Stimulated activated CD8-positive, alpha-beta memory T cell treated with anti-CD3 and anti-CD28 coated beads, Interleukin-4, amount 100 ng/mL, for 1 hour (primary cell): Measurements from ENCODE around the gene WDR13.
A peak's percentile ranks its signal among the peaks of the same experiment; 100 is the strongest.

ENCODE experiments used
- DNase-seq, 2 donors: peaks; one replicate each; pipeline ENCODE4 v3.0.0-alpha.2; 2020; ENCODE audit warnings: low read depth in 2 of 2, low spot score in 1 of 2

The WDR13 gene

GRCh38 chrX:48592971-48593370 lies 4.3 kb upstream of the WDR13 start:
- DNase-seq = no peak

DNA sequence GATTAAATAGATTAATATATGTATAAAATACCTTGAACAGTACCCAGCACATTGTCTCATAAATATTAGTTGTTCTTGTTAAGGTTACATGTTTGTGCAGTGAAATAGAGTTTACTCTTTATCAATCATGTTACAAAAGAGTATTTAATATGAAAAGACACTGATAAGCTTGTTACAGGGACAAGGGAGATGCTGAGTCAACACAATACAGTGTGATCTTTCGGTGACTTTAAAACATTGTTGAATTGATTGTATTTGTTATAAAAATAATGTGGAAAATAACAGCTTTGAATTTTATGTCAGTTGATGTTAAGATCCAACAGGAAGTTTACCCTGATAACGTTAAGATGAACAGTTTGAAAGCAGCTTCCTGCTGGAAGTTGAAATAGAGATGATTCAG lies 1.4 kb upstream of the WDR13 start:
- DNase-seq = no peak

- no peak for DNase-seq
These were observed 1.3 kb downstream of the WDR13 start for GRCh38 chrX:48598614-48599013.

DNA sequence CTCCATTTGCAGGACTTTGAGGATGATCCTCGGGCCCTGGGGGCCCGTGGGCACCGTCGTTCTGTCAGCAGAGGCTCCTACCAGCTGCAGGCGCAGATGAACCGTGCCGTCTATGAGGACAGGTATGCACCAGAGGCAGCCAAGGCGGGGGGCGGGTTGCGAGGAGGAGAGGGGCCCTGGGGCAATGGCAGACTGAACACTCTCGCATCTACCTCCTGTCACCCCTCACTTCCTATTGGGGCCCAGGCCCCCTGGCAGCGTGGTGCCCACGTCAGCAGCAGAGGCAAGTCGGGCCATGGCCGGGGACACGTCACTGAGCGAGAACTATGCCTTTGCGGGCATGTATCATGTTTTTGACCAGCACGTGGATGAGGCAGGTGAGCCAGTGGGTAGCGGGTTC lies 2.0 kb downstream of the WDR13 start:
- no peak for DNase-seq

DNA sequence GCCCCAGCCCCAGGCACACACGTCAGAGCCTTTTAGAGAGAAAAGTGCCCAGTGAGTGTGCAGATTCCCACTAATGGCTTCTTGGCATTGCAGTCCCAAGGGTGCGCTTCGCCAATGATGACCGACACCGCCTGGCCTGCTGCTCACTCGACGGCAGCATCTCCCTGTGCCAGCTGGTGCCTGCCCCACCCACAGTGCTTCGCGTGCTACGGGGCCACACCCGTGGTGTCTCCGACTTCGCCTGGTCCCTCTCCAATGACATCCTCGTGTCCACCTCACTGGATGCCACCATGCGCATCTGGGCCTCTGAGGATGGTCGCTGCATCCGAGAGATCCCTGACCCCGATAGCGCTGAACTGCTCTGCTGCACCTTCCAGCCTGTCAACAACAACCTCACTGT lies 2.9 kb downstream of the WDR13 start:
- no peak for DNase-seq

GRCh38 chrX:48601741-48602394 lies 4.6 kb downstream of the WDR13 start:
- DNase-seq = no peak

DNA sequence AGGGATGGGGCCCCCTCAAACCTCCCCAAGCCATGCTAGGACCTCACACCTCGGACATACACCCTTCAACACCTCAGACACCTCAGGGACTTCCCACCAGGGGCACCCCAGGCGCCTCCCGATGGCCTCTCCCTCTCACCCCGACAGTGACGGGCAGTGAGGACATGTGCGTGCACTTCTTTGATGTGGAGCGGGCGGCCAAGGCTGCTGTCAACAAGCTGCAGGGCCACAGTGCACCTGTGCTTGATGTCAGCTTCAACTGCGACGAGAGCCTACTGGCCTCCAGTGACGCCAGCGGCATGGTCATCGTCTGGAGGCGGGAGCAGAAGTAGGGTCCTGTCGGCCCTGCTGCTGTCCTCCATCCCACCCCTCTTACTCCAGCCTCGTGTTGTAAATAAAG lies 7.4 kb downstream of the WDR13 start:
- DNase-seq = no peak

- DNase-seq = no peak
These were observed 8.8 kb downstream of the WDR13 start for GRCh38 chrX:48606091-48606490.

GRCh38 chrX:48611703-48612102 lies 14.4 kb downstream of the WDR13 start:
- no peak for DNase-seq

DNA sequence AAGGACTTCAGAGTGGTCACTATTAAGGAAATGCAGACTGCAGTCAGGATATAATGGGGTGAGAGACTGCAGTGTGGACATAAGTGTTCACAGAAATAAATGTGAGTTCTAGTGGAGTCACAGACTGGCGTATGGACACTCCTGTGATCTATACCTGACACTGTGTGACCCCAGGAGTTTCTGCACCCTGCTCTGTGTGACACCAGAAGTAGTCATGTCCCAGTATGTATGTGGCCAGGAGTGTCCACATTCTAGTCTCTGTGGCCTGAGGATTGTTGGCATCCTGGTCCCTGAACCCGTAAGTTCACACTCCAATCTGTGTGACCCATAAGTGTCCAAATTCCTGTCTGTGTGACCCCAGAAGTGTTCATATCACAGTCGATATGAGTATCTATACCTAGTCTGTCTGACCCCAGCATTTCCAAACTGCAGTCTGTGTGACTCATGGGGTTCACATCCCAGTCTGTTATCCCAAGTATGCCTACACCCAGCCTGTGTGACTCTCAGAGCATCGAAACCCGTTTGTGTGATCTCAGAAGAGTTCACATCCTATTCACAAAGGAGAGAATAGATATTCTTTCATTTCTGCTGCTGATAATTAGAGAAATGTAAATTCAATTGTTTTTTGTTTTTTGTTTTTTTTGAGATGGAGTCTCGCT lies 16.3 kb downstream of the WDR13 start:
- DNase-seq = no peak

- no peak for DNase-seq
These were observed 19.3 kb downstream of the WDR13 start for GRCh38 chrX:48616576-48616975.

DNA sequence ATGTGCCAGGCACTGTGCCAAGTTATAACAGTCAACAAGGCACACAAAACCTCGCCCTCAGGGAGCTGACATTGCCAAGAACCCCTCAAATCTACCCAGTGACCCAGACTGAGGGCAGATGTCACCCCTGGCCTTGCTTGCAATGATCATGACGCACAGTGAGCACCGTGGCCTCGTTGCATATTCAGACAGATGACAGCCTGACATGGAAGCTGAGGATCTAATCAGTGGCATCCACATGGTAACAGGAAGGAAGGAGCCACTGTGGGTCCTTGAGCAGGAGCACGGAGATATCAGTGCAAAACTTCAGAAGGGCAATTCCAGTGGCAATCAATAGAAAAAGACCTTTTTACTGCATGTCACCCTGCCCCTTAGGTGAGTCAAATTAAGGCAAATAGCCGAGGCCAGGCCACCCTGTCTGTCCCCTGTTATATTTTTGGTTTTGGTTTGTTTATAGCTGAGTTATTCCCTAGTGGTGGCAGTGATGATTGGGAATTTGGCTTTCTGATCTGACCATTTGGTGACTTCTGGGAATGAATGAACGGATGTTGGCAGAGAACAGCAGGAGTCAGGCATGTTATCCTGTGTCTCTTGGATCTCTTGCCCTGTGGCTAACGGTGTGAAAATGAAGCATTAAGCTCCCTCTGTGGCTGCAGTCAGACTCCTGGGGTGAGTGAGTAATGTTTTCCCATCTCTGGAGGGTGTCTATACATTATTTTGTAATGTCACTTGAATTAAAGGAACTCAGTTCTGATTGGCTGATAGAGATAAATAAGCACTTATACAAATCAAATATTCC lies 20.4 kb downstream of the WDR13 start:
- no peak for DNase-seq

DNA sequence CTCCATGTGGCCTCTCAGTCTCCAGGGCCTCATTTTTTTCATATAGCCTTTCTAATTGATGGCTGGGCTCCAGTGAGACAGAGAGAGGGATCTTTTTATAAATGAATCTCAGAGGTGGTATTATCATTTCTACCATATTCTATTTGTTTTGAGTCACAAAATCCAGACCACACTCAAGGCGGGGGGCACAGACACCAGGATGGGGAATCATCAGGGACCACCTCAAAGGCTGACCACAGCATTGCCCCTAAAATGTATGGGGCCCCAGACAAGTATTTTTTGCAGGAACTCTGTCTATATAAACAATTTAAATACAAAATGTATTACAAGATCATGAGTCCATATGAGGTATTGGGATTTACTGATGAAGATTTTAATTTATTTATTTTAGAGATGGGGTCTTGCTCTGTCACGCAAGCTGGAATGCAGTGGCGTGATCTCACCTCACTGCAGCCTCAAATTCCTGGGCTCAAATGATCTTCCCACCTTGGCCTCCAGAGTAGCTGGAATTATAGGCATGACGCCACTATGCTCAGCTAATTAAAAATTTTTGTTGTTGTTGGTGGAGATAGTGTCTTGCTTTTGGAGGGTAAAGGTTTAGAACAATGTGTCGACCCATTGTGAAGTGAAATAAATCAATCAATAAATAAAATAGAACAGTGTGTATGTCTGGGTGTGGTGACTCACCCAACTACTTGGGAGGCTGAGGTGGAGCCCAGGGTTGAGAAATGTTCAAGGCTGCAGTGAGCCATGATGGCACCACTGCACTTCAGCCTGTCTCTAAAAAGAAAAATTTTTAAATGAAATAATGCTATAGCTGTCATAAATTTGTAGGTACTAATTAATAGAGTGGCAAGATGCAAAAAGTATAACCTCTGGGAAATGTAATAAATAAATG lies 29.4 kb downstream of the WDR13 start:
- DNase-seq = no peak

GRCh38 chrX:48631376-48632090 lies 34.2 kb downstream of the WDR13 start:
- peak; percentile 1 to 17 for DNase-seq

- no peak for DNase-seq
These were observed 34.9 kb downstream of the WDR13 start for GRCh38 chrX:48632207-48632606.

- DNase-seq = no peak
These were observed 39.0 kb downstream of the WDR13 start for GRCh38 chrX:48636301-48636700.

- no peak for DNase-seq
These were observed 39.5 kb downstream of the WDR13 start for GRCh38 chrX:48636776-48637175.

DNA sequence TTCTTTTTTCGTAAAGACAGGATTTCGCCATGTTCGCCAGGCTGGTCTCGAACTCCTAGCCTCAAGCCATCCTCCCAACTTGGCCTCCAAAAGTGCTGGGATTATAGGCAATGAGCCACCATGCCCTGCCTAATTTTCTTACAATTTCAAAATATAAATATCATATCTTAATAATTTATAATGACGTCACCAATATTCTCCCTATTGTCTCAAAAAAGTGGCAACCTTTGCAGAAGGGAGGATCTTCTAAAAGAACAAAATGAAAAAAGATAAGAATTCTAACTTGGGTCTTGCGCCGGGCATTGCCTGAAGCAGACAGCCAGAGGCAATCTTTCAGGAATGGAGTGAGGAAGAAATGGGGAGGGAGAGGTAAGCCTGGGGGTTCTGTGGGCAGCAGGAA lies 48.4 kb downstream of the WDR13 start:
- no peak for DNase-seq

DNA sequence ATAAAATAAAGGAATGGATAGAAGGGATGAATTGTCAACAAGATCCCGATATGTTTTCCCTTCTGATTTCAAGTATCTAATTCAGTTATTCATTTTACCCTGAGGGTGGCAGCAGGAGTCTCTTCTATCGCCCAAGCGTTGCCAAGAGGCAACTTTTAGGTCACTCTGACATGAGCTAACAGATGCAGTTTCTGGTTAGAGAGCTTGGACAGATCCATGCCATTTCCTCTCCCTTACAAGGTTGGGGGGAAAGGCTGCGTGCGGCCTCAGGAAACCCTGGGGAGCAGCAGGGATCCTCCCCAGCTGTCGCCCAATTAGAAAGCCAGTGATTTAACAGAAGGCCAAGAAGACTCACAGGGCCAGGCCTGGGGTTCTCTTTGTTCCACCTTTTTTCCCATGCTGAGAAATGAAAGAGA lies 51.1 kb downstream of the WDR13 start:
- DNase-seq = no peak

GRCh38 chrX:48649102-48649501 lies 51.8 kb downstream of the WDR13 start:
- DNase-seq = no peak
